GM21381 (cell line): ENCODE measurements around the gene GAGE12J.
"Not testable (repeated sequence)": the region's sequence is repeated elsewhere in the genome, so short reads cannot be mapped to it uniquely, and the experiment has no call there.

Experiments used
- ATAC-seq: cut with Tn5 transposase; IDR thresholded peaks from one replicate; pipeline ENCODE4 v1.9.1; 2021; ENCODE audit warnings: mild to moderate bottlenecking, moderate library complexity; ENCODE audit not compliant: unreplicated experiment

The GAGE12J gene

GRCh38 chrX:49309401-49309981, 12.3 kb upstream of the GAGE12J start:
- no peak for ATAC-seq

- ATAC-seq = no peak
These were observed 11.5 kb upstream of the GAGE12J start for GRCh38 chrX:49310371-49310770.

- ATAC-seq = no peak
These were observed 9.7 kb upstream of the GAGE12J start for GRCh38 chrX:49312176-49312575.

- ATAC-seq = no peak
These were observed 5.8 kb upstream of the GAGE12J start for GRCh38 chrX:49316085-49316484.

- not testable (repeated sequence) for ATAC-seq
These were observed 429 bp downstream of the GAGE12J start for GRCh38 chrX:49322266-49322665.

- ATAC-seq = not testable (repeated sequence)
These were observed 1.9 kb downstream of the GAGE12J start for GRCh38 chrX:49323735-49324134.

GRCh38 chrX:49330421-49330820, 8.6 kb downstream of the GAGE12J start:
- ATAC-seq = not testable (repeated sequence)

- ATAC-seq = not testable (repeated sequence)
These were observed 9.4 kb downstream of the GAGE12J start, which contains the start of gene GAGE13 for GRCh38 chrX:49331282-49331681. TSS of gene GAGE13 (plus strand) at chrX:49331582. CDS start at chrX:49332738, 1,156 bp downstream.

GRCh38 chrX:49331841-49332240, 10.0 kb downstream of the GAGE12J start:
- ATAC-seq = not testable (repeated sequence)

- not testable (repeated sequence) for ATAC-seq
These were observed 19.6 kb downstream of the GAGE12J start for GRCh38 chrX:49341449-49341848.

- ATAC-seq = not testable (repeated sequence)
These were observed 22.8 kb downstream of the GAGE12J start for GRCh38 chrX:49344496-49345175.

- not testable (repeated sequence) for ATAC-seq
These were observed 23.6 kb downstream of the GAGE12J start for GRCh38 chrX:49345402-49345801.

- not testable (repeated sequence) for ATAC-seq
These were observed 24.3 kb downstream of the GAGE12J start for GRCh38 chrX:49346150-49346549.
